Measurements from ENCODE around the gene SYNJ1.

DNA sequence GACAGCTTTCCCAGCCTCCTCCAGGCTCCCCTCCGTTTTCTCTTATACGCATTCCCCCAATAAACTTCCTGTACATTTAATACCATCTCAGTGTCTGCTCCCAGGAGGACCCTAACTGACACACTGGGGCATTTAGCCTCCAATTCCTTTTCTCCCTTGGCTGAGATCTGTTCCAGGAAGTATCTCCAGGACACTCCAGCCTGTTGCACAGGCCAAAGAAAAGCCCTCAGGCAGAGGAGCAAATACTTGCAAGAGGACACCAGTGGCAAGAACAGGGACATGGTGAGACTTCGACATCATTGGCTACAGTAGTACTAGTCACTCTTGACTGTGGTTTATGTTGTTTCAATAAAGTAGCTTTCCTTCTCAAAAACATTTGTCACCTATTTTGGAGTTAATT lies 4.7 kb upstream of the SYNJ1 start:
- TF ChIP-seq, protein P1, sequence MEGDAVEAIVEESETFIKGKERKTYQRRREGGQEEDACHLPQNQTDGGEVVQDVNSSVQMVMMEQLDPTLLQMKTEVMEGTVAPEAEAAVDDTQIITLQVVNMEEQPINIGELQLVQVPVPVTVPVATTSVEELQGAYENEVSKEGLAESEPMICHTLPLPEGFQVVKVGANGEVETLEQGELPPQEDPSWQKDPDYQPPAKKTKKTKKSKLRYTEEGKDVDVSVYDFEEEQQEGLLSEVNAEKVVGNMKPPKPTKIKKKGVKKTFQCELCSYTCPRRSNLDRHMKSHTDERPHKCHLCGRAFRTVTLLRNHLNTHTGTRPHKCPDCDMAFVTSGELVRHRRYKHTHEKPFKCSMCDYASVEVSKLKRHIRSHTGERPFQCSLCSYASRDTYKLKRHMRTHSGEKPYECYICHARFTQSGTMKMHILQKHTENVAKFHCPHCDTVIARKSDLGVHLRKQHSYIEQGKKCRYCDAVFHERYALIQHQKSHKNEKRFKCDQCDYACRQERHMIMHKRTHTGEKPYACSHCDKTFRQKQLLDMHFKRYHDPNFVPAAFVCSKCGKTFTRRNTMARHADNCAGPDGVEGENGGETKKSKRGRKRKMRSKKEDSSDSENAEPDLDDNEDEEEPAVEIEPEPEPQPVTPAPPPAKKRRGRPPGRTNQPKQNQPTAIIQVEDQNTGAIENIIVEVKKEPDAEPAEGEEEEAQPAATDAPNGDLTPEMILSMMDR (IDR thresholded peaks at IDR 0.05) = no peak
- TF ChIP-seq, protein P2, sequence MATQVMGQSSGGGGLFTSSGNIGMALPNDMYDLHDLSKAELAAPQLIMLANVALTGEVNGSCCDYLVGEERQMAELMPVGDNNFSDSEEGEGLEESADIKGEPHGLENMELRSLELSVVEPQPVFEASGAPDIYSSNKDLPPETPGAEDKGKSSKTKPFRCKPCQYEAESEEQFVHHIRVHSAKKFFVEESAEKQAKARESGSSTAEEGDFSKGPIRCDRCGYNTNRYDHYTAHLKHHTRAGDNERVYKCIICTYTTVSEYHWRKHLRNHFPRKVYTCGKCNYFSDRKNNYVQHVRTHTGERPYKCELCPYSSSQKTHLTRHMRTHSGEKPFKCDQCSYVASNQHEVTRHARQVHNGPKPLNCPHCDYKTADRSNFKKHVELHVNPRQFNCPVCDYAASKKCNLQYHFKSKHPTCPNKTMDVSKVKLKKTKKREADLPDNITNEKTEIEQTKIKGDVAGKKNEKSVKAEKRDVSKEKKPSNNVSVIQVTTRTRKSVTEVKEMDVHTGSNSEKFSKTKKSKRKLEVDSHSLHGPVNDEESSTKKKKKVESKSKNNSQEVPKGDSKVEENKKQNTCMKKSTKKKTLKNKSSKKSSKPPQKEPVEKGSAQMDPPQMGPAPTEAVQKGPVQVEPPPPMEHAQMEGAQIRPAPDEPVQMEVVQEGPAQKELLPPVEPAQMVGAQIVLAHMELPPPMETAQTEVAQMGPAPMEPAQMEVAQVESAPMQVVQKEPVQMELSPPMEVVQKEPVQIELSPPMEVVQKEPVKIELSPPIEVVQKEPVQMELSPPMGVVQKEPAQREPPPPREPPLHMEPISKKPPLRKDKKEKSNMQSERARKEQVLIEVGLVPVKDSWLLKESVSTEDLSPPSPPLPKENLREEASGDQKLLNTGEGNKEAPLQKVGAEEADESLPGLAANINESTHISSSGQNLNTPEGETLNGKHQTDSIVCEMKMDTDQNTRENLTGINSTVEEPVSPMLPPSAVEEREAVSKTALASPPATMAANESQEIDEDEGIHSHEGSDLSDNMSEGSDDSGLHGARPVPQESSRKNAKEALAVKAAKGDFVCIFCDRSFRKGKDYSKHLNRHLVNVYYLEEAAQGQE (IDR thresholded peaks at IDR 0.05; ENCODE audit: insufficient read depth in 1 of 2, low read depth in 2 of 2, low read length in 1 of 2) = no peak
- no peak for TF ChIP-seq POLR2AphosphoS5 (IDR thresholded peaks at IDR 0.05; ENCODE audit: low read depth, low read length)
